Memory B cell (primary cell): ENCODE data around the gene ZNF426.
"Not testable (repeated sequence)": the region's sequence is repeated elsewhere in the genome, so short reads cannot be mapped to it uniquely, and the experiment has no call there.

Source experiments
- ATAC-seq: fragments of 150-1000 bp; cut with Tn5 transposase; 2 replicates; pipeline ENCODE4 v1.10.0; 2021; ENCODE audit warnings: low read depth, mild to moderate bottlenecking, moderate library complexity
- DNase-seq, 2 donors: peaks; one replicate each; pipeline ENCODE4 v3.0.0; 2022; ENCODE audit warnings: low spot score in 2 of 2
- H3K27ac Mint-ChIP-seq: one replicate; pipeline ENCODE4 v1.8.0; 2022; ENCODE audit warnings: mild to moderate bottlenecking, moderate library complexity, mixed read lengths
- H3K27me3 Mint-ChIP-seq: one replicate; pipeline ENCODE4 v1.8.0; 2022; ENCODE audit warnings: mixed read lengths
- H3K36me3 Mint-ChIP-seq: one replicate; pipeline ENCODE4 v1.8.0; 2022; ENCODE audit warnings: mild to moderate bottlenecking, mixed read lengths
- H3K4me1 Mint-ChIP-seq: one replicate; pipeline ENCODE4 v1.8.0; 2022; ENCODE audit warnings: mixed read lengths
- H3K4me3 Mint-ChIP-seq: one replicate; pipeline ENCODE4 v1.8.0; 2022; ENCODE audit warnings: mild to moderate bottlenecking, moderate library complexity, mixed read lengths
- H3K9me3 Mint-ChIP-seq: one replicate; pipeline ENCODE4 v1.8.0; 2022; ENCODE audit warnings: mixed read lengths

The ZNF426 gene

DNA sequence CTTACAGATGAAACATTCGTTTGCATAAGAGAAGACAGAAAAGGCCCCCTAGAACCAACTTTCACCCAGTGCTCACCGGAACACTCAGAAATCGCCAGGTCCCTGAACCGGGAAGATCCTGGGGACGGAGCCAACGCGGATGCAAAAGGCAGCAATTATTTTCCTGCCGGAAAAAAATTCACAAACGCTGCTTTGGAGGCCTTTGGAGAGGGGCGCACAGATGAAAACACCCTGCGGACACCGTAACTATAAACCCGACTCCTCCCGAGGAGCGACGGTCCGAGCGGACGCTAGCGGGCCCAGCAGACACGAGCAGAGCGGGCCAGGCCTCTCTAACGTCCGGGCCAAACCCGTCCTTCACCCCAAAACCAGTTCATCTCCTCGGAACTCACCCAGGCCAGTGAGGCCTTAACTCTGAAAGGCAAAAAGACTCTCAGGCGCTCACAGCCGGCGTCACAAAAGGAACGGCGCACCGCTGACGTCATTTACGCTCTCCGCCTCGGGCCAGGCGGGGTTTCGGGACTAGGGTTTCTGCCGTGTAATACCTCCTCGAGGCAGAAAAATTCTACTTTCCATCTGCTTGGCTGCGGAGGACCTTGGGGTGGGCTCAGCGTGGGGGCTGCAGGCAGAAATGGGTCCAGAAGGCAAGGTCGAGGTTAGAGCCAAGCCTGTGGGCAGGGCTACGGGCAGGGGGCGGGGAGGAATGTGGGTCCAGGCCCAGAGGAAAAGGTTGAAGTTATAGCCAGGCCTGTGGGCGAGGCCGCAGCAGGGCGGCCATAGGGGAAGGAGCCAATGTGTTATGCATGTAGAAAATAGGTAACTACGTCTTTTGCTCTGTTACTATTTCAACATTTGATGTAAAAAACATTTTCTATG lies at the start of gene ZNF426:
Gene ZNF426 (minus strand): TSS at position 463 of the 876 bp plus-strand sequence. CDS start 2,413 bp downstream, outside the sequence.
- H3K27ac Mint-ChIP-seq = peak within 1 kb of the TSS; percentile 99
- H3K4me3 Mint-ChIP-seq = peak within 1 kb of the TSS; percentile 94
- peaks cover 34% of the 10 kb centered on the region for H3K36me3 Mint-ChIP-seq
- DNase-seq = peak; percentile 81 to 86
- ATAC-seq = peak; percentile 98
- no peaks in the 10 kb centered on the region for H3K27me3 Mint-ChIP-seq
- H3K4me1 Mint-ChIP-seq = peaks cover 10% of the 10 kb centered on the region
- H3K9me3 Mint-ChIP-seq = peaks cover 9% of the 10 kb centered on the region

DNA sequence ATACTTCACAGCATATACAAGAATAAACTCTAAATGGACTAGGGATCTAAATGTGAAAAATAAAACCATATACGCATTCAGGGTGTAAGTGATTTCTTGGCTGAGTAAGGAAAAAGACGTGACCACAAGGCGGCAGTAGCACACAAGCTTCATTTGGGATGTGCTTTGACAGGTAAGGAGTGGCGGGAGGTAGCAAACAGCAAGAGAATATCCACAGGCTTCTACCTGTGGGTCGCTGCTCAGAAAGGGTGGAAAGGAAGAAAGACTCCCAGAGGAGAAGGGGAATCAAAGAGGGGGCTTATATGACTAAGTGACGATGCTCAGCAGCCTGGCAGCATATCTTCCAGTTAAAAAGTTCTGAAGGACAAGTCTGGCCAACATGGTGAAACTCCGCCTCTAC lies 48.3 kb upstream of the ZNF426 start:
- Mint-ChIP-seq H3K27me3 (peaks cover 2% of the 10 kb centered on the region), H3K27ac (no peak overlapping the region), H3K9me3 (peaks cover 1% of the 10 kb centered on the region), H3K36me3 (peaks cover 3% of the 10 kb centered on the region), H3K4me1 (peaks cover 8% of the 10 kb centered on the region), H3K4me3 (no peak overlapping the region)
- ATAC-seq = peak; percentile 56
- peak; percentile 63 for DNase-seq

DNA sequence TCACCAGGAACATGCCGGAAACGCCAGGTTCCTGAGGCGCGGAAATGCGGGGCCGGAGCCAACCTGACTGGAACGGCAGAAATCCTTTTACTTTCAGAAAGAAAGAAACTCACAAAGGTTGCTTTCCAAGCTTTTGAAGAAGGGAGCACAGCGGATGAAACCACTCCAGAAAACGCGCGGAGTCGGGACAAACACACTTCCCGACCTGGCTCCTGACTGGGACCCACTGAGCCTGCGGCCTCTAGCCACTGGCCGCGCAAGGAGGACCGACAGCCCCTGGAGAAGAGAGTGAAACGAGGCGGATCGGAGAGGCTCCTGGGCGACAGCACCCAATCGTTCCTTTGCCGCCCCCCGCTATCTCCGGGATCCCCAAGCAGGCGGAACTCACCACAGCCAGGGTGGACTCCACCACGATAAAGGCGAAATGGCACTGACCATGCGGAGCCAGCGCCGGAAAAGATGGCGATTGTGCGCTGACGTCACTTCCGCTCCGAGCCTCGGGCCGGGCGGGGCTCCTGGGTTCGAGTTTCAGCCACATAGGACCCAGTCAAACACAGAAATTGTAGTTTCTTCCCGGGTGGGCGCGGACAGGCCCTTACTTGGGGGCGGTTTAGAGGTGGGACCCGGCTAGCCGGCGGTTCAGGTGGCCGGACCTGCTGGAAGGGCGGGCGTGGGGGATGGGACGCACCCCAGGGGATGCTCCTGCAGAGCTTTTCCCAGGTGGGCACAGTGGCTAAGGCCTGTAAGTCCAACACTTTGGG lies 45.8 kb upstream of the ZNF426 start, which contains the start of gene ZNF121:
Gene ZNF121 (minus strand): TSS at position 432 of the 761 bp plus-strand sequence. CDS start 16,407 bp downstream, outside the sequence.
- Mint-ChIP-seq H3K9me3 (peaks cover 1% of the 10 kb centered on the region), H3K27ac (peak within 1 kb of the TSS; percentile 97), H3K36me3 (peaks cover 18% of the 10 kb centered on the region), H3K4me1 (peaks cover 11% of the 10 kb centered on the region), H3K27me3 (peaks cover 2% of the 10 kb centered on the region), H3K4me3 (peak within 1 kb of the TSS; percentile 93)
- peak; percentile 78 to 79 for DNase-seq
- peak; percentile 88 for ATAC-seq

DNA sequence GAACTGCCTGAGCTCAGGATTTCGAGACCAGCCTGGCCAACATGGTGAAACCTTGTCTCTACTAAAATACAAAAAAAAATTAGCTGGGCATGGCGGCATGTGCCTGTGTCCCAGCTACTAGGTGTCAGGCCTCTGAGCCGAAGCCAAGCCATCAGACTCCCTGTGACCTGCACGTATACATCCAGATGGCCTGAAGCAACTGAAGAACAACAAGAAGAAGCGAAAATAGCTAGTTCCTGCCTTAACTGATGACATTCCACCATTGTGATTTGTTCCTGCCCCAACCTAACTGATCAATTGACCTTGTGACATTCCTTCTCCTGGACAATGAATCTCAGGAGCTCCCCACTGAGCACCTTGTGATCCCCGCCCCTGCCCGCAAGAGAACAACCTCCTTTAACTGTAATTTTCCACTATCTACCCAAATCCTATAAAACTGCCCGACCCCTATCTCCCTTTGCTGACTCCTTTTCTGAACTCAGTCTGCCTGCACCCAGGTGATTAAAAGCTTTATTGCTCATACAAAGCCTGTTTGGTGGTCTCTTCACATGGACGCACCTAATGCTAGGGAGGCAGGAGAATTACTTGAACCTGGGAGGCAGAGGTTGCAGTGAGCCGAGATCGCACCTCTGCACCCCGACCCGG lies 43.8 kb upstream of the ZNF426 start:
- not testable (repeated sequence) for ATAC-seq, DNase-seq, H3K9me3 Mint-ChIP-seq, H3K27me3 Mint-ChIP-seq
- peak overlapping the region; percentile 60 for H3K4me3 Mint-ChIP-seq
- H3K36me3 Mint-ChIP-seq = peaks cover 34% of the 10 kb centered on the region
- H3K4me1 Mint-ChIP-seq = peaks cover 20% of the 10 kb centered on the region
- H3K27ac Mint-ChIP-seq = peak overlapping the region; percentile 48

DNA sequence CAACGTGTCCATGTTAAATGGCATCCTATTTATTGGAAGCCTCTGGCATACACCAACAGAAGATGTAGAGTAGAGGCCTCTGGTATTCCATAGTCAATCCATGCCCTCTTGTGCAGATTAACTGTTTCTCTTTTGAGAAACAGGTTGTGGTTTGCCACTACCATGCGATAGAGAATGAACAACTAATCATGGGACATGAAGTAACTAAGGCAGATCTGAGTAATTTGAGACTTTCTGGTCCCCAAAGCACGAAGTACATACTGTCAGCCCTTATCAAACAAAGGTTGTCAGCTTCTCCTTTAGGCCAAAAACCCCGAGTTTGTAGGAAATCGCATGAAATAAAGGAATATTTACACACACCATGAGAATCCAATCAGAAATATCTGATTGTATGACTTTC lies 42.3 kb upstream of the ZNF426 start:
- DNase-seq = no peak
- no peaks in the 10 kb centered on the region for H3K27me3 Mint-ChIP-seq
- H3K4me1 Mint-ChIP-seq = peaks cover 21% of the 10 kb centered on the region
- ATAC-seq = no peak
- peaks cover 12% of the 10 kb centered on the region for H3K9me3 Mint-ChIP-seq
- H3K36me3 Mint-ChIP-seq = peaks cover 43% of the 10 kb centered on the region
- peak overlapping the region; percentile 36 for H3K27ac Mint-ChIP-seq
- H3K4me3 Mint-ChIP-seq = no peak overlapping the region

DNA sequence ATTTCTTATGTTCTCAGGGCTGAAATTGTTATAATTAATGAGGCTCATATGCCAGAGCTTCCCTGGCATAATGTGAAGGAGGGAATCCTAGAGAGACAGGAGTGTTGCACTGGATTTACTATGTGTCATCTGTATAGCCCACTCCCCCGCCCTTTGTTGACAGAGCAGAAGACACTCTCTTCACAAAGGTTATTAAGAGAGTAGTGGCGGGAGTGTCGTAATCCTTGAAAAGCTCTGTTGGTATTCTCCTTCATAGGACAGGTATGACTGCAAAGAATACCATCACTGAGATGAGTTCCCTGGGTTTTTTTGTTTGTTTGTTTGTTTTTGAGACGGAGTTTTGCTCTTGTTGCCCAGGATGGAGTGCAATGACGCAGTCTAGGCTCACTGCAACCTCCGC lies 31.8 kb upstream of the ZNF426 start:
- Mint-ChIP-seq H3K36me3 (peaks cover 55% of the 10 kb centered on the region), H3K4me3 (no peak overlapping the region), H3K27ac (no peak overlapping the region), H3K4me1 (peaks cover 10% of the 10 kb centered on the region), H3K9me3 (peaks cover 23% of the 10 kb centered on the region), H3K27me3 (no peaks in the 10 kb centered on the region)
- no peak for DNase-seq
- no peak for ATAC-seq

DNA sequence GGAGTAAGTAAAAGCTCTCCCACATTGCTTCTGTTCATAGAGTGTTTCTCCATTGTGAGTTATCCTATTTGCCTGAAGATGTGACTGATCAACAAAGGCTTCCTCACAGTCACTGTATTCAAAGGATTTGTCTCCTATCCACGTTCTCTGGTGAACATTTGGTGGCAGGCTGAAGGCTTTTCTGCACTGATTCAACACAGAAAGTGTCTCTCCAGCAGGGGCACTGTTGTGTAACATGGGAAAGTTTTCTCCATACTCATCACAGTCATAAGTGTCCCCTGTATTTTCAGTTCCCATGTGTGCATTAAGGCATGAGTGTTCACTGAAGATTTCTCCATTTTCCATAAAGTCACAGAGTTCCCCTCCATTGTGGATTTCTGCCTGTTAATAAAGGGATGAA lies 28.3 kb upstream of the ZNF426 start:
- no peak overlapping the region for H3K27ac Mint-ChIP-seq
- H3K9me3 Mint-ChIP-seq = peaks cover 16% of the 10 kb centered on the region
- H3K4me1 Mint-ChIP-seq = peaks cover 2% of the 10 kb centered on the region
- H3K27me3 Mint-ChIP-seq = no peaks in the 10 kb centered on the region
- no peak for DNase-seq
- ATAC-seq = no peak
- H3K4me3 Mint-ChIP-seq = no peak overlapping the region
- peaks cover 60% of the 10 kb centered on the region for H3K36me3 Mint-ChIP-seq

DNA sequence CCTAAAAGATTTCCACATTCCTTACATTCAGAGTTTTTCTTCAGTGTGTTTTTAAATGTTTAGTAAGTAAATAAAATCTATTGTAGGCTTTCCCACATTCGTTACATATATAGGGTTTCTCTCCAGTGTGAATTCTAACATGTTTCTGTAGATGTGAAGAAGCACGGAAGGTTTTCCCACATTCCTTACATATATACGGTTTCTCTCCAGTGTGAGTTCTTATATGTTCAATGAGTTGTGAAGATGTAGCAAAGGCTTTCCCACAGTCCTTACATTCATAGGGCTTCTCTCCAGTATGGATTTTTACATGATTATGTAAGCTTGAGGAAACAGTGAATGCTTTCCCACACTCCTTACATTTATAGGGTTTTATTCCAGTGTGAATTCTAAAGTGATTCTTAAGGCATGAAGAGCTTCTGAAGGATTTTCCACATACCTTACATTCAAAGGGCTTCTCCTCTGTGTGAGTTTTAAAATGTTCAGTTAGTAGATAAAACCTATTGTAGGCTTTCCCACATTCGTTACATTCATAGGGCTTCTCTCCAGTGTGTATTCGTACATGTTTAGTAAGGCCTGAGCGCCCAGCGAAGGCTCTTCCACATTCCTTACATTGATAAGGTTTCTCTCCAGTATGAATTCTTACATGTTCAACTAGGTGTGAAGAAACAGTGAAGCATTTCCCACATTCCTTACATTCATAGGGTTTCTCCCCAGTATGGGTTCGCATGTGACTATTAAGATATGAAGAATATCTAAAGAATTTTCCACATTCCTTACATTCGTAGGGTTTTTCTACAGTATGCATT lies 27.7 kb upstream of the ZNF426 start:
- ATAC-seq (no peak), DNase-seq (no peak)
- no peak overlapping the region for H3K4me3 Mint-ChIP-seq
- peaks cover 16% of the 10 kb centered on the region for H3K9me3 Mint-ChIP-seq
- H3K27ac Mint-ChIP-seq = no peak overlapping the region
- H3K4me1 Mint-ChIP-seq = peaks cover 2% of the 10 kb centered on the region
- peaks cover 60% of the 10 kb centered on the region for H3K36me3 Mint-ChIP-seq
- no peaks in the 10 kb centered on the region for H3K27me3 Mint-ChIP-seq

DNA sequence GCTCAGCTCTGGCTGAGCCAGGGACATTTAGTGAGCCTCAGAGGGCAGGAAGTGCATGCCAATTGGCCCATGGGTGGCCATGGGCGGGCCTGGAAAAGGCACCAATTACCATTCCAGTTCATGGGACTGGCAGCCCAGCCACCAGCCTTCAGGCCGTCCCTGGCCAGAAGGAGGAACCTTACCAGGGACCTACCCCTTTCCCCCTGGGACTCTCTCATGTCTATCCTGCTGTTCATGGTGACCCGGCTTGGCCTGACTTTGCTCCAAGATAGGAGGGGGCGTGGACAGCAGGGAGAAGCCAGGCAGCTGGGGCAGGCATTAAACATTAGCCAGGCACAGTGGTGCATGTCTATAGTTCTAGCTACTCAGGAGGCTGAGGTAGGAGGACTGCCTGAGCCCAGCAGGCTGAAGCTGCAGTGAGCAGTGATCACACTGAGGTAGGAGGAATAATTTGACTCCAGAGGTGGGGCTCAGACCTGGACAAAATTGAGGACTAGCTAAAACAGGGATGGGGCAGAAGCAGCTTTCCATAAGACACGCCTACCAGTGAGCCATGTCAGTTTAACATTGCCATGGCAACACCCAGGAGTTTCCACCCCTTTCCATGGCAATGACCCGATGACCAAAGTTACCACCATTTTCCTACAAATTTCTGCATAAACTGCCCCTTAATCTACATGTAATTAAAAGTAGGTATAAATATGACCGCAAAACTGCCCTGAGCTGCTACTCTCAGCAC lies 14.3 kb upstream of the ZNF426 start:
- Mint-ChIP-seq H3K9me3 (peaks cover 9% of the 10 kb centered on the region), H3K27me3 (no peaks in the 10 kb centered on the region), H3K4me3 (no peak overlapping the region), H3K36me3 (peaks cover 12% of the 10 kb centered on the region), H3K27ac (no peak overlapping the region), H3K4me1 (no peaks in the 10 kb centered on the region)
- DNase-seq (no peak), ATAC-seq (no peak)

DNA sequence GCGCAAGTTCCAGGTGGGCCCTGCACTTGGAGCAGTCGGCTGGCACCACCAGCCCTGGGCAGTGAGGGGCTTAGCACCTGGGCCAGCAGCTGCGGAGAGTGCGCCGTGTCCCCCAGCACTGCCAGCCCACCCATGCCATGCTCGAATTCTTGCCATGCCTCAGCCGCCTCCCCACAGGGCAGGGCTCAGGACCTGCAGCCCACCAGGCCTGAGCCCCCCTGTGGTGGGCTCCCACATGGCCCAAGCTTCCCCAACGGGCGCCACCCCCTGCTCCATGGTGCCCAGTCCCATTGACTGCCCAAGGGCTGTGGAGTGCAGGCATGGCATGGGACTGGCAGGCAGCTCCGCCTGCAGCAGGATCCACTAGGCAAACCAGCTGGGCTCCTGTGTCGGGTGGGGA lies 9.4 kb upstream of the ZNF426 start:
- peaks cover 15% of the 10 kb centered on the region for H3K36me3 Mint-ChIP-seq
- H3K4me1 Mint-ChIP-seq = no peaks in the 10 kb centered on the region
- DNase-seq (no peak), ATAC-seq (no peak)
- H3K27ac Mint-ChIP-seq = no peak overlapping the region
- H3K4me3 Mint-ChIP-seq = no peak overlapping the region
- no peaks in the 10 kb centered on the region for H3K27me3 Mint-ChIP-seq
- H3K9me3 Mint-ChIP-seq = peaks cover 11% of the 10 kb centered on the region

DNA sequence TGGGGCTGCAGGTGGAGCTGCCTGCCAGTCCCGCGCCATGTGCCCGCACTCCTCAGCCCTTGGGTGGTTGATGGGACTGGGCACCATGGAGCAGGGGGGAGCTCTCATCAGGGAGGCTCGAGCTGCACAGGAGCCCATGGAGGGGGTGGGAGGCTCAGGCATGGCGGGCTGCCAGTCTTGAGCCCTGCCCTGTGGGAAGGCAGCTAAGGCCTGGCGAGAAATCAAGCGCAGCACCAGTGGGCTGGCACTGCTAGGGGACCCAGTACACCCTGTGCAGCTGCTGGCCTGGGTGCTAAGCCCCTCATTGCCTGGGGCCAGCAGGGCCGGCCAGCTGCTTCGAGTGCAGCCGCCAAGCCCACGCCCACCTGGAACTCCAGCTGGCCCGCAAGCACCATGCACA lies 2.8 kb upstream of the ZNF426 start:
- H3K27ac Mint-ChIP-seq, H3K9me3 Mint-ChIP-seq, H3K36me3 Mint-ChIP-seq, DNase-seq, H3K4me3 Mint-ChIP-seq, H3K27me3 Mint-ChIP-seq, H3K4me1 Mint-ChIP-seq, ATAC-seq: not testable (repeated sequence)

DNA sequence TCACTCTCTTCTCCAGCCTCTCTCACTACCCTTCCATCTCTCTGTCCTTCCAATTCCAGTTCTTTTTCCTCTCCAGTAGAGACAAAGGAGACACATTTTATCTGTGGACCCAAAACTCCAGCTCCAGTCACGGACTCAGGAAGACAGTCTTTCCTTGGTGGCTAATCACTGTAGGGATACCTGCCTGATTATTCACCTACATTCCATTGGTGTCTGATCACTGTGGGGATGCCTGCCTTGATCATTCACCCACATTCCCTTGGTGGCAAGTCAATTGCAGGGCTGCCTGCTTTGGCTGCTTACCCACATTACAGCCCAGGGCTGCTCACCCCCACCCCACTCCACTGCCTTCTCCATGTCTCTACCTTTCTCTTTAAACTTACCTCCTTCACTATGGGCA lies 1.5 kb upstream of the ZNF426 start:
- H3K36me3 Mint-ChIP-seq = peaks cover 22% of the 10 kb centered on the region
- H3K27ac Mint-ChIP-seq = peak overlapping the region; percentile 51
- not testable (repeated sequence) for H3K9me3 Mint-ChIP-seq

DNA sequence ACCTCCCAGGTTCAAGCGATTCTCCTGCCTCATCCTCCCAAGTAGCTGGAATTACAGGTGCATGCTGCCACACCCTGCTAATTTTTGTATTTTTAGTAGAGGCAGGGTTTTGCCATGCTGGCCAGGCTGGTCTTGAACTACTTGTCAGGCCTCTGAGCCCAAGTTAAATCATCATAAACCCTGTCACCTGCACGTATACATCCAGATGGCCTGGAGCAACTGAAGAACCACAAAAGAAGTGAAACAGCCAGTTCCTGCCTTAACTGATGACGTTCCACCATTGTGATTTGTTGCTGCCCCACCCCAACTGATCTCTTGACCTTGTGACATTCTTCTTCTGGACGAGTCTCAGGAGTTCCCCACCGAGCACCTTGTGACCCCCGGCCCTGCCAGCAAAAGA lies 756 bp upstream of the ZNF426 start:
- ATAC-seq = not testable (repeated sequence)
- peak overlapping the region; percentile 51 for H3K27ac Mint-ChIP-seq

More for the DNA sequence above, 1.5 kb upstream of the ZNF426 start:
- DNase-seq, ATAC-seq, H3K4me1 Mint-ChIP-seq, H3K27me3 Mint-ChIP-seq: not testable (repeated sequence)
- peak overlapping the region; percentile 68 for H3K4me3 Mint-ChIP-seq

More for the DNA sequence above, 756 bp upstream of the ZNF426 start:
- H3K4me1 Mint-ChIP-seq, H3K9me3 Mint-ChIP-seq, DNase-seq, H3K27me3 Mint-ChIP-seq: not testable (repeated sequence)
- Mint-ChIP-seq H3K36me3 (peaks cover 27% of the 10 kb centered on the region), H3K4me3 (peak overlapping the region; percentile 68)
